HepG2 (cell line): ENCODE results near the gene TEKTIP1. TPM values are rescaled to one million over a fixed set of nuclear protein-coding genes. Genes with fewer than 3 reads are reported as not detected.

Experiments
- GABPA ChIP-seq, 2 experiments: IDR thresholded peaks; 2 replicates each; pipeline ENCODE4 v1.6.1; 2011 to 2016; ENCODE audit warnings: low read depth in 2 of 2, low read length in 1 of 2, missing biosample characterization in 1 of 2, missing genetic modification characterization in 1 of 2
- GFI1 ChIP-seq: sonication (generic); formaldehyde crosslinking; IDR thresholded peaks from 2 replicates; pipeline ENCODE4 v1.5.0; 2020; ENCODE audit warnings: missing genetic modification reagents, mild to moderate bottlenecking, borderline replicate concordance
- GLI4 ChIP-seq: sonication (generic); formaldehyde crosslinking; IDR thresholded peaks from 2 replicates; pipeline ENCODE4 v1.5.1; 2020; ENCODE audit warnings: missing genetic modification reagents, mild to moderate bottlenecking, moderate library complexity, borderline replicate concordance
- LCORL ChIP-seq, 2 experiments: fragments of 450-650 bp in 1 of 2; sonication (generic) in 1 of 2; formaldehyde crosslinking in 1 of 2; IDR thresholded peaks; 2 replicates each; pipeline versions ENCODE4 v1.5.0 to v1.6.1; 2017 to 2020; ENCODE audit warnings: antibody characterized with exemption in 1 of 2, missing genetic modification reagents in 1 of 2
- POLR2AphosphoS5 ChIP-seq: IDR thresholded peaks from 2 replicates; pipeline ENCODE4 v1.6.1; 2012; ENCODE audit warnings: low read depth, low read length
- RBFOX2 ChIP-seq: fragments of 200-400 bp; formaldehyde crosslinking; IDR thresholded peaks from 2 replicates; pipeline ENCODE4 v1.6.1; 2017; ENCODE audit warnings: low read depth, mild to moderate bottlenecking, low read length
- RFXAP ChIP-seq: sonication (generic); formaldehyde crosslinking; IDR thresholded peaks from 2 replicates; pipeline ENCODE4 v1.4.0; 2020; ENCODE audit warnings: missing genetic modification reagents, borderline replicate concordance
- ZMYM4 ChIP-seq: sonication (generic); formaldehyde crosslinking; IDR thresholded peaks from 2 replicates; pipeline ENCODE4 v1.8.1; 2023; ENCODE audit warnings: mild to moderate bottlenecking, missing genetic modification reagents
- polyA plus RNA-seq, 8 experiments: library from polyadenylated mRNA; depleted of rRNA in 3 of 8; stranded (reverse) in 7 of 8; unstranded in 1 of 8; fragments of >200 nt; fragmentation: Illumina TruSeq in 4 of 8; extraction: Trizol in 4 of 8; gene quantifications; 2 replicates each; pipeline versions ENCODE4 v1.2.1 to v1.2.3, GENCODE V29; 2011 to 2016; ENCODE audit warnings: low read depth in 4 of 8, missing spikeins in 1 of 8, mixed read lengths in 1 of 8; ENCODE audit not compliant: insufficient read depth in 1 of 8
- total RNA-seq, 5 experiments: library from RNA; depleted of rRNA; stranded (reverse); fragments of >200 nt; fragmentation: Illumina TruSeq; extraction: Trizol; gene quantifications; 2 replicates each; pipeline ENCODE4 v1.2.3, GENCODE V29; 2016; ENCODE audit warnings: low read depth in 1 of 5
- TF ChIP-seq, protein P1 (sequence below): sonication (generic); formaldehyde crosslinking; IDR thresholded peaks from 2 replicates; pipeline ENCODE4 v1.5.1; 2020; ENCODE audit warnings: mild to moderate bottlenecking, missing genetic modification reagents, moderate library complexity
- TF ChIP-seq, protein P2 (sequence below): sonication (generic); formaldehyde crosslinking; IDR thresholded peaks from 2 replicates; pipeline ENCODE4 v1.8.1; 2023; ENCODE audit warnings: mild to moderate bottlenecking, moderate library complexity, missing genetic modification reagents
- TF ChIP-seq, protein P3 (sequence below), 2 experiments: sonication (generic) in 1 of 2; formaldehyde crosslinking in 1 of 2; IDR thresholded peaks; 2 replicates each; pipeline versions ENCODE4 v1.4.0 to v1.6.1; 2018 to 2020; ENCODE audit warnings: missing genetic modification reagents in 2 of 2, borderline replicate concordance in 1 of 2, low read depth in 1 of 2, mild to moderate bottlenecking in 1 of 2, missing biosample characterization in 1 of 2
- TF ChIP-seq, protein P4 (sequence below): sonication (generic); formaldehyde crosslinking; IDR thresholded peaks from 2 replicates; pipeline ENCODE4 v1.5.1; 2020; ENCODE audit warnings: mild to moderate bottlenecking, missing genetic modification reagents, borderline replicate concordance

TEKTIP1 gene
- total and polyA plus RNA-seq, 2 of the 13 experiments (the other 11 are each of a cell fraction or from before 2014, with no cell fraction given): not detected

DNA sequence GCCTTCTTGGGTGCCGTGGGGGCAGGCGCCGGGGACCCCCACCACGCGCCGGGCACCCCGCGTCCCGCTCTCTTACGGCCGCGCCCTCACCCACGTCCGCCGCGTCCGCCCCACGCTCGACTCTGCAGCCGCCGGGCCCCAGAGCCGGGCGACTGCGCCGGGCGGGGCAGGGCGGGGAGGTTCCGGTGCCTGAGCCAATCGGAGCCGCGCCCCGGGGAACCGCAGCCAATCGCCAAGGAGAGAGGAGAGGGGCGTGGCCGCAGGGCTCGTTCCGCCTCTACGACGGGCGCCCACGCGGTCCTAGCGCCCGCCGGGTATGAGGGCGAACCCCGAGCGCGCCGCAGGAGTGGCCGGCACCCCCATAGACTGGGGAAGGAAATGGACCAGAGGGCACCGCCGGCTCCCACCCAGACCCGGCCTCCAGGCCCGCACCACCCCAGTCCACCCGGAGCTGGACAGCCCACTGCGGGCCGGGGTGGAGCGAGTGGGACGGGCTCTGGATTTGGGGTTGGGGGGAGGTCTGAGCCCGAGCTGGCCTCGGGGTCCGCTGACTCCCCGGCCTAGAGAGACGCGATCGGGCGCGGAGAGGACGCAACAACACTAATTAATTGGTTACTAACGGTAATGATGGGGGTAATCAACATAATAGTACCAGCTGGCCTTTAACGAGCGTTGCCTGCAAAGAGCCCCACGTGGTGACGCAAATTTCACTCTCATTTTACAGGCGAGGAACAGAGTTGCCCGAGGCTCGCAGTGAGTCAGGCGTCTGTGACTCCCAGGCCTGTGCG lies 18.7 kb downstream of the TEKTIP1 start, which contains the start of gene MFSD12 (continued):
- TF ChIP-seq, protein P1, sequence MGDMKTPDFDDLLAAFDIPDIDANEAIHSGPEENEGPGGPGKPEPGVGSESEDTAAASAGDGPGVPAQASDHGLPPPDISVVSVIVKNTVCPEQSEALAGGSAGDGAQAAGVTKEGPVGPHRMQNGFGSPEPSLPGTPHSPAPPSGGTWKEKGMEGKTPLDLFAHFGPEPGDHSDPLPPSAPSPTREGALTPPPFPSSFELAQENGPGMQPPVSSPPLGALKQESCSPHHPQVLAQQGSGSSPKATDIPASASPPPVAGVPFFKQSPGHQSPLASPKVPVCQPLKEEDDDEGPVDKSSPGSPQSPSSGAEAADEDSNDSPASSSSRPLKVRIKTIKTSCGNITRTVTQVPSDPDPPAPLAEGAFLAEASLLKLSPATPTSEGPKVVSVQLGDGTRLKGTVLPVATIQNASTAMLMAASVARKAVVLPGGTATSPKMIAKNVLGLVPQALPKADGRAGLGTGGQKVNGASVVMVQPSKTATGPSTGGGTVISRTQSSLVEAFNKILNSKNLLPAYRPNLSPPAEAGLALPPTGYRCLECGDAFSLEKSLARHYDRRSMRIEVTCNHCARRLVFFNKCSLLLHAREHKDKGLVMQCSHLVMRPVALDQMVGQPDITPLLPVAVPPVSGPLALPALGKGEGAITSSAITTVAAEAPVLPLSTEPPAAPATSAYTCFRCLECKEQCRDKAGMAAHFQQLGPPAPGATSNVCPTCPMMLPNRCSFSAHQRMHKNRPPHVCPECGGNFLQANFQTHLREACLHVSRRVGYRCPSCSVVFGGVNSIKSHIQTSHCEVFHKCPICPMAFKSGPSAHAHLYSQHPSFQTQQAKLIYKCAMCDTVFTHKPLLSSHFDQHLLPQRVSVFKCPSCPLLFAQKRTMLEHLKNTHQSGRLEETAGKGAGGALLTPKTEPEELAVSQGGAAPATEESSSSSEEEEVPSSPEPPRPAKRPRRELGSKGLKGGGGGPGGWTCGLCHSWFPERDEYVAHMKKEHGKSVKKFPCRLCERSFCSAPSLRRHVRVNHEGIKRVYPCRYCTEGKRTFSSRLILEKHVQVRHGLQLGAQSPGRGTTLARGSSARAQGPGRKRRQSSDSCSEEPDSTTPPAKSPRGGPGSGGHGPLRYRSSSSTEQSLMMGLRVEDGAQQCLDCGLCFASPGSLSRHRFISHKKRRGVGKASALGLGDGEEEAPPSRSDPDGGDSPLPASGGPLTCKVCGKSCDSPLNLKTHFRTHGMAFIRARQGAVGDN (CRISPR knock-in tag): peak; percentile 75
- TF ChIP-seq, protein P2, sequence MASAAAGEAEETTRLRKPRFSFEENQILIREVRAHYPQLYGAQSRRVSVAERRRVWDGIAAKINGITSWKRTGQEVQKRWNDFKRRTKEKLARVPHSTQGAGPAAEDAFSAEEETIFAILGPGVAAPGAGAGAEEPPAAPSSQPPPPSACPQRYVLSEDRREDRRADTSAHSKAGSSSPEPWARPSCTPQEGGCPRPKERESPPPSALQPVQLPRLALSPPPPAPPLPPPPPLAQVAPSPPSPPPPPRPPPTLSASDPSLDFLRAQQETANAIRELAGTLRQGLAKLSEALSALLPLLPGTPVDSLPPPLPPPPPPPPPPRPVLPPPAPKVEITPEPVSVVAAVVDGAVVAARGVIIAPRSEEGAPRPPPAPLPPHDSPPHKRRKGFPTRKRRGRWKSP: peak; percentile 78
- TF ChIP-seq ZMYM4 (CRISPR knock-in tag): peak; percentile 86
- TF ChIP-seq RBFOX2: peak; percentile 86
- TF ChIP-seq POLR2AphosphoS5: peak; percentile 55
- TF ChIP-seq, protein P3, sequence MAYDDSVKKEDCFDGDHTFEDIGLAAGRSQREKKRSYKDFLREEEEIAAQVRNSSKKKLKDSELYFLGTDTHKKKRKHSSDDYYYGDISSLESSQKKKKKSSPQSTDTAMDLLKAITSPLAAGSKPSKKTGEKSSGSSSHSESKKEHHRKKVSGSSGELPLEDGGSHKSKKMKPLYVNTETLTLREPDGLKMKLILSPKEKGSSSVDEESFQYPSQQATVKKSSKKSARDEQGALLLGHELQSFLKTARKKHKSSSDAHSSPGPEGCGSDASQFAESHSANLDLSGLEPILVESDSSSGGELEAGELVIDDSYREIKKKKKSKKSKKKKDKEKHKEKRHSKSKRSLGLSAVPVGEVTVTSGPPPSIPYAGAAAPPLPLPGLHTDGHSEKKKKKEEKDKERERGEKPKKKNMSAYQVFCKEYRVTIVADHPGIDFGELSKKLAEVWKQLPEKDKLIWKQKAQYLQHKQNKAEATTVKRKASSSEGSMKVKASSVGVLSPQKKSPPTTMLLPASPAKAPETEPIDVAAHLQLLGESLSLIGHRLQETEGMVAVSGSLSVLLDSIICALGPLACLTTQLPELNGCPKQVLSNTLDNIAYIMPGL (CRISPR knock-in tag; IDR thresholded peaks at IDR 0.05; ENCODE audit: borderline replicate concordance in 1 of 2, low read depth in 1 of 2): peak in 1 of 2 experiments; percentile 26; a peak in 3 of 4 replicates
- TF ChIP-seq RFXAP: peak; percentile 68; the same call in 1 of the 2 replicates
- no peak for TF ChIP-seq LCORL (IDR thresholded peaks at IDR 0.05)
- TF ChIP-seq LCORL (CRISPR knock-in tag; IDR thresholded peaks at IDR 0.05): no peak
- TF ChIP-seq GLI4 (CRISPR knock-in tag): 0 out of 2 replicates have a peak, but pooled peaks have one; percentile 16
- no peak for TF ChIP-seq GFI1 (CRISPR knock-in tag)
- TF ChIP-seq, protein P4, sequence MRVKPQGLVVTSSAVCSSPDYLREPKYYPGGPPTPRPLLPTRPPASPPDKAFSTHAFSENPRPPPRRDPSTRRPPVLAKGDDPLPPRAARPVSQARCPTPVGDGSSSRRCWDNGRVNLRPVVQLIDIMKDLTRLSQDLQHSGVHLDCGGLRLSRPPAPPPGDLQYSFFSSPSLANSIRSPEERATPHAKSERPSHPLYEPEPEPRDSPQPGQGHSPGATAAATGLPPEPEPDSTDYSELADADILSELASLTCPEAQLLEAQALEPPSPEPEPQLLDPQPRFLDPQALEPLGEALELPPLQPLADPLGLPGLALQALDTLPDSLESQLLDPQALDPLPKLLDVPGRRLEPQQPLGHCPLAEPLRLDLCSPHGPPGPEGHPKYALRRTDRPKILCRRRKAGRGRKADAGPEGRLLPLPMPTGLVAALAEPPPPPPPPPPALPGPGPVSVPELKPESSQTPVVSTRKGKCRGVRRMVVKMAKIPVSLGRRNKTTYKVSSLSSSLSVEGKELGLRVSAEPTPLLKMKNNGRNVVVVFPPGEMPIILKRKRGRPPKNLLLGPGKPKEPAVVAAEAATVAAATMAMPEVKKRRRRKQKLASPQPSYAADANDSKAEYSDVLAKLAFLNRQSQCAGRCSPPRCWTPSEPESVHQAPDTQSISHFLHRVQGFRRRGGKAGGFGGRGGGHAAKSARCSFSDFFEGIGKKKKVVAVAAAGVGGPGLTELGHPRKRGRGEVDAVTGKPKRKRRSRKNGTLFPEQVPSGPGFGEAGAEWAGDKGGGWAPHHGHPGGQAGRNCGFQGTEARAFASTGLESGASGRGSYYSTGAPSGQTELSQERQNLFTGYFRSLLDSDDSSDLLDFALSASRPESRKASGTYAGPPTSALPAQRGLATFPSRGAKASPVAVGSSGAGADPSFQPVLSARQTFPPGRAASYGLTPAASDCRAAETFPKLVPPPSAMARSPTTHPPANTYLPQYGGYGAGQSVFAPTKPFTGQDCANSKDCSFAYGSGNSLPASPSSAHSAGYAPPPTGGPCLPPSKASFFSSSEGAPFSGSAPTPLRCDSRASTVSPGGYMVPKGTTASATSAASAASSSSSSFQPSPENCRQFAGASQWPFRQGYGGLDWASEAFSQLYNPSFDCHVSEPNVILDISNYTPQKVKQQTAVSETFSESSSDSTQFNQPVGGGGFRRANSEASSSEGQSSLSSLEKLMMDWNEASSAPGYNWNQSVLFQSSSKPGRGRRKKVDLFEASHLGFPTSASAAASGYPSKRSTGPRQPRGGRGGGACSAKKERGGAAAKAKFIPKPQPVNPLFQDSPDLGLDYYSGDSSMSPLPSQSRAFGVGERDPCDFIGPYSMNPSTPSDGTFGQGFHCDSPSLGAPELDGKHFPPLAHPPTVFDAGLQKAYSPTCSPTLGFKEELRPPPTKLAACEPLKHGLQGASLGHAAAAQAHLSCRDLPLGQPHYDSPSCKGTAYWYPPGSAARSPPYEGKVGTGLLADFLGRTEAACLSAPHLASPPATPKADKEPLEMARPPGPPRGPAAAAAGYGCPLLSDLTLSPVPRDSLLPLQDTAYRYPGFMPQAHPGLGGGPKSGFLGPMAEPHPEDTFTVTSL (CRISPR knock-in tag): no peak
- peak; percentile 64 for TF ChIP-seq GABPA (IDR thresholded peaks at IDR 0.05; ENCODE audit: low read depth, low read length)
- TF ChIP-seq GABPA (CRISPR knock-in tag; IDR thresholded peaks at IDR 0.05; ENCODE audit: low read depth): peak; percentile 63; the same call in 1 of the 2 replicates
